ENCODE results near the gene FGF6.

- TF ChIP-seq CTCF (IDR thresholded peaks at IDR 0.05; ENCODE audit: insufficient read depth, low read depth, low read length) (no peak), EZH2 (IDR thresholded peaks at IDR 0.05; ENCODE audit: insufficient read depth, low read length) (no peak)
Observed at GRCh38 chr12:4418913-4419312, 26.7 kb downstream of the FGF6 start.
